Ovary (tissue), 3 donors: ENCODE data around the gene LBP.
"Not testable (repeated sequence)": the region's sequence is repeated elsewhere in the genome, so short reads cannot be mapped to it uniquely, and the experiment has no call there.

ENCODE experiments used
- CTCF ChIP-seq, 3 donors: fragments of 450-650 bp in 2 of 3; fragments of 200-600 bp in 1 of 3; IDR thresholded peaks; one replicate each; pipeline versions ENCODE4 v1.5.1 to v1.8.0; 2016 to 2022; ENCODE audit warnings: antibody characterized with exemption in 3 of 3, mild to moderate bottlenecking in 1 of 3
- EP300 ChIP-seq: sonication (generic); formaldehyde crosslinking; IDR thresholded peaks from one replicate; pipeline ENCODE4 v1.6.1; 2017; ENCODE audit warnings: antibody characterized with exemption
- donor health status: DM: no; HTN: no; CAD: no.

- TF ChIP-seq EP300; CTCF (IDR thresholded peaks at IDR 0.05): not testable (repeated sequence)
Measured at GRCh38 chr20:38395751-38396395, 49.6 kb downstream of the LBP start.
